T-helper 1 cell (primary cell): ENCODE data around the gene ITGA7.

Source experiments
- DNase-seq, 5 donors: peaks; one replicate each; pipeline ENCODE4 v3.0.0-alpha.2; 2012 to 2020

The ITGA7 gene

DNA sequence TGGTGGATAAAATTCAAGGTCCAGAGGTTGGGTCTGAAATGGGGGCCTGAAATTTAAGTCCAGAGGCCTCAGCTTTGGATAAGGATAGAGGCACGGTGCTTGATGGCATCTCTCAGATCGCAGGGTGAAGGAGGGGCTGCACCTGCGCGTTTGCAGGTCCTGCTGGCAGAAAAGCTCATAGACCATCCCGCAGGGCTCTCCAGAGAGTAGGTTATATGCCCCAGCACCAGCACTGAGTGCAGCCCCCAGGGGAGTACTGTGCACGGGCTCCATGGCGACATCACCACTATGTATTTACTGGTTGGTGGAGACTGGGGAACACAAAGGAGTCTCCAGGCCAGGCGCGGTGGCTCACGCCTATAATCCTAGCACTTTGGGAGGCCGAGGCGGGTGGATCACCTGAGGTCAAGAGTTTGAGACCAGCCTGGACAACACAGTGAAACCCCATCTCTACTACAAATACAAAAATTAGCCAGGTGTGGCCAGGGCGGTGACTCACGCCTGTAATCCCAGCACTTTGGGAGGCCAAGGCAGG is 25.4 kb upstream of the ITGA7 start:
- DNase-seq, result no peak

DNA sequence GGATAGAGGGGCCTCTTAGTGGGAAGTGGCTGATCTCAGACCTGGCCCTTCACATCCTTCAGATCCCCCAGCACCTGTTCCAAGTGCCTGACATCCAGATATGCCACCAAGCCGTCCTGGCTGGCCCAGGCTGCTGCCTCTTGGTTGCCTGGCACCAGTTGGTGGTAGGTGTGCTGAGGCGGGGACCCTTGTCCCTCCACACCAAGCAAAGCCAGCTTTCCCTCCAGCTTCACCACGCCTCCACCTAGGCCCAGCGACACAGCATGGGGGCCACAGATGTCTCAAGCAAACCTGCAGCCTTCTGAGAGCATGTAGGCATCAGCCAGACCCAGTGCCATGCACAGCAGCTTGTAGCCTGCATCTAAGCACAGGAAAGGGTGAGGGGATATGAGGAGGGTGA is 24.6 kb upstream of the ITGA7 start:
- no peak for DNase-seq

DNA sequence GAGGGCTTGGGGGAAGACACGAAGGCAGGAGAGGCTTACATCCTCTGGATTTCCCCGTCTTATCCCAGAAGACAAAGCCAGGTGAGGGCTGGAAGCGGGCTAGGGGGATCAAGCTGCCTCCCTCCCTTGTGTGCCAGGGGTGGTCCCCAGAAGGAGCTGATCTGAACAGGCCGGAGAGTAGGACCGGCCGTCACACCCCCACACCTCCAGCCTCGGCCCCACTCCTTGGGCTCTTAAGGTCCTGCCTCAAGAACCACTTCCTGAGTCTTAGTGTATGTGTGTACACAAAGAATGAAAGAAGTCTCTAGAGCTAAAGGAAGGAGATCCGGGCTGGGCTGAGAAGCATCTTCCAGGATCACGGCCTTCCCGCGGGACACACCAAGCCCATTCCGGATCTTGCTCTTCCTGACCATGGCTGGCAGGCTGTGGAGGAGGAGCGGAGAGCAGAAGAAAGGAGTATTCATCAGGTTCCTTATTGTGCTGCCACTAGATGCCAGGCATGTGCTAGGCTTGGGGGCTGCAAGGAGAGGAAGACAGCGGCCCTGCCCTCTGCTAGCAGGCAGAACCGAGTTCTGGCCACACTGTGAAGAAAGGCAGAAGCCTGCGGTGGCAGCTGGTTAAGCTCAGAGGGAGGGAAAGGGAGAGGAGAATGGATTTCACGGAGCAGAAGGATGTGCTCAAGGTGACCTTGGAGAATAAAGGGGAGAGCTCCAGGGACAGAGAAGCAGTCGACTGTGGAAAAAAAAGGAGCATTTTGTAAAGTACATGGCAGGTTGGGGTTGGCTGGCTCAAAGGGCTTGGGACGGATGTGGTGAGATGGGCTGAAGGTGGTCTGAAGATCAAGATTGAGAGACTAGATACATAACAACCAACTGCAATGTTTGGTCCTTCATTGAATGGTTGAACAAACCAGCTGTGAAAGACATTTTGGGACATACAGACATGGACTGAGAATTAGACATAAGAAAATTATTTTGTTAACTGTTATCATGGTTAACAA is 22.4 kb upstream of the ITGA7 start:
- DNase-seq, result peak in 1 of 5 donors; percentile 47

DNA sequence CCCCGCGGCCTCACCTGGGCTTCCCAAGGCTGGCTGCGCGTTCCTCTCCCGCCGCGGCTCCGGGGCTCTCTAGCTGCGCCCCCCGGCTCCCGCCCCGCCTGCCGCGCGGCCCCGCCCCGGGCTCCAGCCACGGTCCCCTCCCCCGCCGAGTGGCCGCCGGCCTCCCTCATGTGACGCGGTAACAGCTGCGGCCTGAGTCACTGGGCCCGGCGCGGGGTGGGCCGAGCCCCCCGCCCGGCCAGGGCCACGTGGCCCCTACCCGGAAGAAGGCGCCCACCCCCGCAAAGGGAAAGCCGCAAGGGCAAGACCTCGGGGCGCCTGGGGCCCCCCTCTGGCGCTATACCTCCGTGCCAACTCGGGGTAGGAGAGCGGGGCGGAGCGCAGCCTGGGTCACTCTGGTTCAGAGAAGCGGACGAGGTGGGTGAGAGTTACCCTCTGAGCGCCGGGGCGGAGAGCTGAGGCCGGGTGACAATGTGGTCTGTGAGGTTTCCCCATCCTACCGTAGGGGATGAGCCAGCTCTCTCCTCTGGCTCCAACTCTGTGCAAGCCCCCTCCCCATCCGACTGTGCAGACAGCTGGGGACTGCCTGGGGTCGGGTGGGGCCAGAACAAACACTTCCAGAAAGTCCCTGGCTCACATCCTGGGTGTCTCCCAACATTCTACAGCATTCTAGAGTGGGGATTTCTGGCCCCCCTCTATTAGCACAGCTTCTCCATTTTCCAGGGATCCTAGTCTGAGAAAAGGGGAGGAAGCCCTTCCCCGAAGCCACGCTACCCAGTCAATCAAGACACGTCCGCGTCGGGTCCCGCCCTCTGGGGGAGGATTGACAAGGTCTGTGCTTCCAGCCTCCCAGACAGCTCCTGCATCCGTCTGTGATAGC is 21.5 kb upstream of the ITGA7 start, which contains the start of gene CD63:
Gene CD63 (minus strand): TSS at position 71 of the 880 bp plus-strand sequence. CDS start 668 bp downstream, outside the sequence.
- peak in 4 of 5 donors; percentile 30 to 60 (median 54) for DNase-seq

DNA sequence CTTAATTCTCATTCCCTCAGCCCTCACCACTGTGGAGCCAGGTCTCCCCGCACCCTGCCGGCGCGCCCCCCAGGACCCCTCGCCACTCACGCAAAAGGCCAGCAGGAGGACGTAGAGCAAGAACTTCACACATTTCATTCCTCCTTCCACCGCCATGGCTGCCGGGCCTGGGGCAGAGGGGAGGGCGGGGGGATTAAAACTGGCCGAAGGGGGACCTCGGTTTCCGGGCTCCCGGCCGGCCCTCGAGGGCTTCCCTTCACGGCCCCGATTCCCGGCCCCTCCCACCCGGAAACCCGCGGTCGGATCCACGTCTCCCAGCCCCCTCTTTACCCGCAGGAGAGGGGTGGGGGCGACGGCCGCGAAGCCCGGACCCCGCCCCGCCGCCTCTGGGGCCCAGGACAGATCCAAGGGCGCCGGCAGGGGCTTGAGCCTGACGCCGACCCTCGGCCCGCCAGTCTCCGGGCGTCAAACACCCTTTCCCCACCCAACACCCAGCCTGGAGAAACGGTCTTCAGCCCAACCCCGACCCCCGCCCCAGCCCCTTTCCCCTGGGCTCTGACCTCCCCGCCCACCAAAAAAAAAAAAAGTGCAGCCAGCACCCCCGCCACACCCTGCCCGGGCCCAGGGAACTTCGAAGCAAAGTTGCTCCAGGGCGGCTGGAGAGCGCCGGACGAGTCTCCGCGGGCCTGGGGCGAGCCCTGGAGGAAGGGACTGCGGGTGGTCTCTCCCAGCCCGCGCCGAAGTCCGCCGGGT is 20.7 kb upstream of the ITGA7 start:
- DNase-seq, result no peak

DNA sequence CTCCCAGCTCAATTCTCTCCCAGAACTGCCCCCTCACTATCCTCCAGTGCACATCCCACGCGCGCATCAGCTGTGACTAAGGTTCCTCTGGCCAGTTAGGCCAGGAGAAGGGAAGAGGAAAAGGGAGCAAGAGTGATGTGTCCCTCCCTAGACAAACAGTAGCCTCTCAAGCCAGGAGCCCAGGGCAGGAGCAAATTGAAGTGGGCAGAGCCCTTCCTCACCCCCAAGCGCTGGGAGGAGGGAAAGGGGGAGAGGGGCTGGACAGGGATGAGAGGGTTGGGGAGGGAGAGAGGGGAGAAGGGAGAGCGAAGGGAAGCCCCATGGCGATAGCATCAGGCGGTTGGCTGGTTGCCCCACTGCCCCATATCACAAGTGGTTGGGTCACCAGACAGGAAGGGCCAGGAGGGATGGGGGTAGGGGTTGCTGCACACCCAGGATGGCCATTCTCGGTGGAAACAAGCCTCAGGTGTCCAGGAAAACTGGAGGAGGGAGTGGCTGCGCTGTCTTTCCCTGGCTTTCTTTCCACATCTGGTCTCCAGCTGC is 20.0 kb upstream of the ITGA7 start:
- DNase-seq, result no peak

DNA sequence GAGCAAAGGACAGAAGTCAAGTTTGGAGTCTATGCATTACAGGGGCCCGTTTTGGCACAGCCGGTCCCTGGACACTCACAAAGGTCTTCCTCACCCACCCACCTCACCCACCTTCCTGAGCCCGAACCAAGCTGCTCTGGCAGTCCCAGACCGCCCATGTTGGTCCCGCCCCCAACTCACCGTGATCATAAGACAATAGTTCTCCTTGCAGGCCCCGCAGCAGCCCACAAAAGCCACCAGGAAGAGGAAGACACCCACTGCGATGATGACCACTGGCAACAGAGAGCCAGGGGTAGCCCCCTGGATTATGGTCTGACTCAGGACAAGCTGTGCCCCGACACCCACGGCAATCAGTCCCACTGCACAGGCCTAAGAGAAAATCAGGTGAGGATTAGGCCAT is 19.3 kb upstream of the ITGA7 start:
- DNase-seq, result no peak

DNA sequence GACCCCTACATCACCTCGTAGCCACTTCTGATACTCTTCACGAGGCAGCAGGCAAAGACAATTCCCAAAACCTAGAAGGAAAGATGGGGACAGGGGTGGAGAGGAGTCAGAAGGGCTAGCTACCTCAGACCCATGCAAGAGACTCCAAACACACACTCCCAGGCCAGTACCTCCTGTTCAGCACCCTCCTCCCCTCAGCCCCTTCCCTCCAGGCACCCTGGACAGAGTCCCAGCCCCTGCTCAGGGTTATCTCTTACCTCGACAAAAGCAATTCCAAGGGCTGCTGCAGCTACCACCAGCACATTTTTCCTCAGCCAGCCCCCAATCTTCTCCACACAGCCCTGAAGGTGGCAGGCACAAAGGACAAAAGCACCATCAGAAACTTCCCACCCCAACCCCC is 17.9 kb upstream of the ITGA7 start:
- no peak for DNase-seq

DNA sequence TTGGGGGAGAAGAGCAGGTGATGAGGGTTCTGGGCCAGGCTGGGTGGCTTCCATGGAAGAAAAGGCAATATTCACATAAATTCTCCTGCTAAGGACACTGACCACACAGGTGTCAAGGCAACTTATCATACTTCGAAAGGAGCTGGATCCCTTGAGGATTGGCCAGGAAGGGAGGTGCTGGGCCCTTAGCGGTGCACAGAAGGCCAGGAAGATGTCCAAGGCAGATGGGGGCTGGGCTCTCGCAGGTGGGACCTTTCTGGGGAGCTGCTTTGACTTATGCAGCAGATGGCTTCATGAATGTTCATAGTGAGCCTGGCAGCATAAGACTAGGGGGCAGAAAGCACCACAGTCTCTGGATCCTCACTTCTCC is 17.2 kb upstream of the ITGA7 start:
- no peak for DNase-seq

DNA sequence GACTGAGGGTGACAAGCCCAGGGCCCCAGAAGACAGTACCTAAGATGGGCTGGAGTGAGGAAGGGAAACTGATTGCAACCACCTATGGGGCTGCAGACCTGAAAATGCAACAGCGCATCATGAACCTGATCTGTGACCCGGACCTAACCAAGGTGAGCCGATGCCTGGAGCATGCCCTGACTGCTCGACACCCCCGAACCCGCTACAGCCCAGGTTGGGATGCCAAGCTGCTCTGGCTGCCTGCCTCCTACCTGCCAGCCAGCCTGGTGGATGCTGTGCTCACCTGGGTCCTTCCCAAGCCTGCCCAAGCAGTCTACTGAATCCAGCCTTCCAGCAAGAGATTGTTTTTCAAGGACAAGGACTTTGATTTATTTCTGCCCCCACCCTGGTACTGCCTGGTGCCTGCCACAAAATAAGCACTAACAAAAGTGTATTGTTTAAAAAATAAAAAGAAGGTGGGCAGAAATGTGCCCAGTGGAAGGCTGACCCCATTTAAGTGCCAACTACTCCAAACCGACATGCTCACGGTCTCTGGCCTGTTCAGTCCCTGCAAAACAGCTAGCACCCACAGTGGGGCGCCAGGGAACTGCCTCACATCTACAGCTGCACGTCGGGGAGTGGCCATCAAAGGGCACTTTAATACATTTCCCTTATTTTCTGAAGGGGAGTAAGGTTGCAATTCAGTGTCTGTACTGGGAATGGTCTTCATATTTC is 16.7 kb upstream of the ITGA7 start:
- DNase-seq, result peak; percentile 34 to 64 (median 53)

DNA sequence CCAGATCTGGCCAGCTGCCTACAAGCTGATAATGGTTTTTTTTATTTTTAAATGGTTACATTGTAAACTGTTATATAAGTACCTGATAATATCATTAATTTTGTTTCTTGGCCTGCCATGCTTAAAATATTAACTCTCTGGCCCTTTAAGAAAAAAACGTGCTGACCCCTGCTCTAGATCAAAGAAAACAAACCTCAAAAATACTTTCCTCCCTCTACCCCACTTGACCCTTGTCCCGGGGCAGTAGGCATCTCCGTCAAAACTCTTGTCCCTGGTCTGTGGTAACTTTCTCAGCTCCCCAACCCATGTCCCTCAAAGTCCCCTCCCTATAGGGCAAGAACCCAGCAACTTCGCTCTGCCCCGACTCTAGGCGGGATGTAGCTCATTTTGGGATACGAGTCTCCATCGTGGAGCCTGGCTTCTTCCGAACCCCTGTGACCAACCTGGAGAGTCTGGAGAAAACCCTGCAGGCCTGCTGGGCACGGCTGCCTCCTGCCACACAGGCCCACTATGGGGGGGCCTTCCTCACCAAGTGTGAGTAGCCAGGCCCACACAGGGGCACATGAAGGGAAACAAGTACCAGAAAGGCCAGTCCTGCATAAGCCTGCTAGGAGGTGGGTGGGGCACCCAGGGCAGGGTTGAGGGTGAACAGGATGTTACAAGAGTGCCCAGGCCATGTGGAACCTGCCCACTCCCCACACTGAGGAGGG is 16.0 kb upstream of the ITGA7 start:
- no peak for DNase-seq

DNA sequence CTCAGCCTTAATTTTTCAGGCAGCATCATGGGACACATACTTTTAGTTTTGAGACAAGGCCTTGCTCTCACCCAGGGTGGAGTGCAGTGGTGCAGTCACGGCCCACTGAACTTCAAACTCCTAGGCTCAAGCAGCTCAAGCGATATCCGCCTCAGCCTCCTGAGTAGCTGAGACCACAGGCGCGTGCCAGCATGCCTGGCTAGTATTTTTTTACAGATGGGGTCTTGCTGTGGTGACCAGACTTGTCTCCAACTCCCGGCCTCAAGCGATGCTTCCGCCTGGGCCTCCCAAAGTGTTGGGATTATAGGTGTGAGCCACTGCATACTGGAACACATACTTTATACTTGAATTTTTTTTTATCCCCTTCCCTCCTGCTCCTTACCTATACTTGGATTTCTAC is 15.2 kb upstream of the ITGA7 start:
- no peak for DNase-seq

DNA sequence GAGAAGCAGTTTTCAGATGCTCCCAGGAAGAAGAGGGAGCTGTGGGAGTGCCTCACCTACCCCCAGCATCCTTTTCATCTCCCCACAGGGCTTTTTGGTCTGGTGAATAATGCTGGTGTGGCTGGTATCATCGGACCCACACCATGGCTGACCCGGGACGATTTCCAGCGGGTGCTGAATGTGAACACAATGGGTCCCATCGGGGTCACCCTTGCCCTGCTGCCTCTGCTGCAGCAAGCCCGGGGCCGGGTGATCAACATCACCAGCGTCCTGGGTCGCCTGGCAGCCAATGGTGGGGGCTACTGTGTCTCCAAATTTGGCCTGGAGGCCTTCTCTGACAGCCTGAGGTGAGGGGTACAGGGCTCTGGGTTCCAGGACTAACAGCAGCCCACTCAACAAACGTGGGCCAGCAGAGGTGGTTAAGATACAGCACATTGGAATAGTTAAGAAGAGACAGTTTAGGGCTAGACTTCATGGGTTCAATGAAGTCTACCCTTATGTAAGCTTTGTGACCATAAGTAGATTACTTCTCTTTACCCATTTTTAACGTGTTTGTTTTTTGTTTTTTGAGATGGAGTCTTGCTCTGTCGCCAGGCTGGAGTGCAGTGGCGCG is 14.0 kb upstream of the ITGA7 start:
- DNase-seq, result no peak

DNA sequence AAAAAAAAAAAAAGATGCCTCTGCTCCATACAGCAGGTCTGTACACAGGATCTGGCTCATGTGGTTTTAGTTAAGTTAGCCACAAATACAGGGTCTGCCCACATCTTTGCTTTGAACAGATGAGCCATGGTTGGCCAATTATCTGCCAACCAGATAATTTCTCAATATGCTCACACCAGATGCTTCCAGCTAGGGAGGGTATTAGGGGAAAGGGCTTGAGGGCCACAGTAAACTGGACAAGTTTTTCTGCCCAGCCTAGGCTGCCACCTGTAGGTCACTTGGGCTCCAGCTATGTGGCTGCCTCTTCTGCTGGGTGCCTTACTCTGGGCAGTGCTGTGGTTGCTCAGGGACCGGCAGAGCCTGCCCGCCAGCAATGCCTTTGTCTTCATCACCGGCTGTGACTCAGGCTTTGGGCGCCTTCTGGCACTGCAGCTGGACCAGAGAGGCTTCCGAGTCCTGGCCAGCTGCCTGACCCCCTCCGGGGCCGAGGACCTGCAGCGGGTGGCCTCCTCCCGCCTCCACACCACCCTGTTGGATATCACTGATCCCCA is 13.3 kb upstream of the ITGA7 start:
- no peak for DNase-seq

DNA sequence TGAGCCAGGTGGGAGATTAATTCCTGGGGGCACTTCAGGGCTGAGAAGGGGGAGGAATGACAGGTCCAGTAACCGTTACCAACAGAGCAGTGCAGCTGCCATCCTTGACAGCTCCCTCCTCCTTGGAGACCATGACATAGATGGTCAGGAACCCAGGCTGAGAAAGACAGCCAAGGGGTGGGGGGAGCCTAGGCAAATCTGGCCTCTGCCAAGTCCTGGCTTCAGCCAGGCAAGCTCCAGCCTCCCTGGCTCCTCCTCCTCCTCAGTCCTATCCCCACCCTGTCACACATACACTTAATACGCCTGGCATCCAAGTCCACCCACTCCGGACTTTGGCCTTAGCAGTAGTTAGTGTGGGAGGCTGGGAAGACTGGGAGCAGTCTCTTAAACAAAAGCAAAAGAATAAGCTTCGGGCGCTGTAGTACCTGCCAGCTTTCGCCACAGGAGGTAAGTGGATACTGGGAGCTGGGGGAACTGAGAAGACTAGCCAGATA is 12.4 kb upstream of the ITGA7 start, which contains the start of gene RDH5:
Gene RDH5 (plus strand): TSS at position 323 of the 494 bp plus-strand sequence. CDS start 792 bp downstream, outside the sequence.
- no peak for DNase-seq

DNA sequence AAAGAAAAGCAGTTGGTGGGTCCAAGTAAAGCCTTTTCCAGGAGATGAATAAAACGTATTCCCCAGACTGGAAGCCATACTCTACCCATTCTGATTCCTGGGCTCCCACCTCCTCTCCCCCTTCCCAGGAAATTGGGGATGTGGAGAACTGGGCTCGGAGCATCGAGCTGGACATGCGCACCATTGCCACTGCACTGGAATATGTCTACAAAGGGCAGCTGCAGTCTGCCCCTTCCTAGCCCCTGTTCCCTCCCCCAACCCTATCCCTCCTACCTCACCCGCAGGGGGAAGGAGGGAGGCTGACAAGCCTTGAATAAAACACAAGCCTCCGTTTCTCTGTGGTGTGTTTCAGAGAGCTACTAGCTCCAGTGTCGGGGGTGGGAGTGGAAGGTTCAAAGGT is 11.7 kb upstream of the ITGA7 start:
- DNase-seq, result no peak

DNA sequence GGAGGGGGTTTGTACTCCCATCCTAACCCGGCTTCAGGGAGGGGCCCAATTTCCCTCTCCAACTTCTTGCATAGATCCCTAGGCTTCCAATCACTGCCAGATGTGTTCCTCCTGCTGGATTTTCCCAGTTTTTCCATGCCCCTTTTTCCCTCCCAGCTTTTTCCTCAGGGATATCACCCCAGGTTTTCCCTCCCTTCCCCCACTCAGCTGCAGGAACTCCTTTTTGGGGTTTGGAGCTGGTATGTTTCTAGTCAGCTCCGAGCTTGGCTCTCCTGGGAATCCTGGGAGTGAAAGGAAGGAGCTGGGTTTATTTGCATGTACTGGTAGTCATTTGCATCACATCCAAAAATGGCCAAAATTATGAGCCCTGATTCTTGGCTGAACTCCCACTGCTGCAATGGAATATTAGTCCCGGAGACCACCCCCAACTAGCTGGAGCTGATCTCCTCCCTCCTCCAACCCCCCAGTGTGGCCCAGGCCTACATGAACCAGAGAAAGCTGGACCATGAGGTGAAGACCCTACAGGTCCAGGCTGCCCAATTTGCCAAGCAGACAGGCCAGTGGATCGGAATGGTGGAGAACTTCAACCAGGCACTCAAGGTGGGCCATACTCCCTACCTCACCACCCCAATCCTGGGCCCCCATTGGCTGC is 11.0 kb upstream of the ITGA7 start:
- DNase-seq, result no peak

DNA sequence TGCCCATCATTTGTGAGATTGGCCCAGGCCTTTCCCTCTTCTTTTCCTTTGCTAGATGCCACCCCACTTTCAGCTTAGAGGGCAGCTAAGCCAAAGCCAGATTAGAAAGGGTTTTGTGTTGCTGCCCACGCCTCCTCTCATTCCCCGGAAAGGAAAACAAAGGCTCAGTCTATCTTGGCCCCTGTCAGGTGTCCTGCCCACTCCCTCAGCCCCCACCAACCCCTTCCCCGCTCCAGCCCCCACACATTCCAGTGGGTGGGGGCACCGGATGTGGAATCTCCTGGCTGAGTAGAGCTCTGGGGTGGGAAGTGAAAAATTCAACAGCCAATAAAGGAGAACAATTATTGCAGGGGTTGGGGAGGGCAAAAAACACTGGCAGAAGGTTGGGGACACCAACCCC is 10.3 kb upstream of the ITGA7 start:
- no peak for DNase-seq
